ENCODE results near the gene SPI1.
A peak's percentile ranks its signal among the peaks of the same experiment; 100 is the strongest.
"Not testable (repeated sequence)": the region's sequence is repeated elsewhere in the genome, so short reads cannot be mapped to it uniquely, and the experiment has no call there.

Gene SPI1

DNA sequence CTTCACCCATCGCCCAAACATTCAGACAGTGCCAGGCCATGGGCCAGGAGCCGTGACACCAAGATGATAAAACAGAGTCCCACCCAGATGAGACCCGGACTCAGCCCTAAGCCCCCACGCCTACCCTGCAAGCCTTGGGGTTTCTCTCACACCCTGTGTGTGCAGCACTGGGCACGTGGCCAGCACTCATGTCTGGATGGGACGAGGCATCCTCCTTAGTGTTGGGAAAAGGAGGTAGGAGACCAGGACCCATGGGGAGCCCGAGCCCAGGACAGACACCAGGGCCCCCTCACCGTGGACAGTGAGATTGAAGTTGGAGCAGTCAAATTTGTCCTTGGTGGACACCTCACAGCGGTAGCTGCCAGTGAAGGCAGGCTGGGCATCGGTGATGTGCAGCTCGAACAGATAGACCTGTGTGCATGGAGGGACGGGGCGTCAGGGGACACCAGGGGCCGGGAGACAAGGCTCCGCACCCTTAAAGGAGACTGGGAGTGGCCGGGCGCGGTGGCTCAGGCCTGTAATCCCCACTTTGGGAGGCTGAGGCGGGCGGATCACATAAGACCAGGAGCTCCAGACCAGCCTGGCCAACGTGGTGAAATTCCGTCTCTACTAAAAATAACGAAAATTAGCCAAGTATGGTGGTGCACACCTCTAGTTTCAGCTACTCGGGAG, 30.1 kb downstream of the SPI1 start:
- Mint-ChIP-seq H3K4me1 (no peaks in the 10 kb centered on the region), H3K36me3 (no peaks in the 10 kb centered on the region), H3K27ac (no peak overlapping the region), H3K9me3 (no peaks in the 10 kb centered on the region), H3K4me3 (no peak overlapping the region)
- no peak for DNase-seq (ENCODE audit: low spot score in 2 of 2)
- ATAC-seq, result no peak

DNA sequence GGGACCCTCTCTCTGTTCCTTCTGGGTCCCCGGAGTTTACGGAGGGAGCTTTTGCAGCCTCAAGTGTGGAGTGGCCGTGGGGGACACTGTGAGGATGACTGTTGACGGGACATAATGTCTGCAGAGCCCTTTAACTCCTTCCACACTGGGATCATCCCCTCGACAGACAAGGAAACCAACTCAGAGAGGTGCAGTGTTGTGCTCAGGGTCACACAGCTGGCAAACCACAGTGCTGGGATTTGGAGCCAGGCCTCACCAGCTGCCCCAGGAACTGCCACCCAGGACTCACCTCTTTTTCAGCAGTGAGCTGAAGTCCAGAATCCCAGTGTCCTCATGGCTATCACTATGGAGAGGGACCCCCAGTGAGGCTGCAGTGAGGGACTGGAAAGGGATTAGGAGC, 31.2 kb downstream of the SPI1 start:
- H3K36me3 Mint-ChIP-seq, result no peaks in the 10 kb centered on the region

DNA sequence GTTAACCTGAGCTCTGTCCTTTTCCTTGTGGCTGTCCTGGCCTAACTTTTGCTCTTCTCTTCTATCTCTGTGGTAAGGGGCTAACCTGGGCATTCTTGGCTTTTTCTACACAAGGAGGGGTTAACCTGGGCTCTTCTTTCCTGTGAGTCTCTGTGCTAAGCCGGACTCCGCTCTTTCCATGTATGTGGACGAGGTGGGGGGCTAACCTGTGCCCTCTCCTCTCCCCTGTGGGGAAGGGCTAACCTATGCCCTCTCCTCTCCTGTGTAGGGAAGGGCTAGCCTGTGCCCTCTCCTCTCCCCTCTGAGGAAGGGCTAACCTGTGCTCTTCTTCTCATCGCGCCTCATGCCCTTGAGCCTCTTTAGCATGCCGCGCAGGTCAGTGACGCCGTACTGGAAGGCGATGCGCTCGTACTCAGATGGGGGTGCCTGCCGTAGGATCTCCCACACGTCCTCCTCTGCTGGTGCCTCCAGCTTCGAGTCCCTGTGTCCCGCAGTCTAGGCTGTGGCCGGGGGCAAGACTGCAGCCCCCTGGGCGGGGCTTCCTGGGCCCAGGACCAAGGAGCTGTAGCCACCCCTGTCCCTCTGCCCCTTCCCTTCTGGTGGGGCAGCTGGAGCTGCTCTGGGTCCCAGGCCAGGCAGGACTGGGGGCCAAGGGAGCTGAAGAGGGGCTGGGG, 32.3 kb downstream of the SPI1 start:
- DNase-seq (ENCODE audit: low spot score in 2 of 2) (no peak), ATAC-seq (no peak)
- no peak overlapping the region for H3K27ac Mint-ChIP-seq
- no peak overlapping the region for H3K4me3 Mint-ChIP-seq
- no peaks in the 10 kb centered on the region for H3K36me3 Mint-ChIP-seq
- no peaks in the 10 kb centered on the region for H3K4me1 Mint-ChIP-seq
- no peaks in the 10 kb centered on the region for H3K9me3 Mint-ChIP-seq

More for the DNA sequence above, 31.2 kb downstream of the SPI1 start:
- Mint-ChIP-seq H3K27ac (no peak overlapping the region), H3K4me3 (no peak overlapping the region), H3K9me3 (no peaks in the 10 kb centered on the region), H3K4me1 (no peaks in the 10 kb centered on the region)
- ATAC-seq, result no peak
- DNase-seq (ENCODE audit: low spot score in 2 of 2), result no peak

DNA sequence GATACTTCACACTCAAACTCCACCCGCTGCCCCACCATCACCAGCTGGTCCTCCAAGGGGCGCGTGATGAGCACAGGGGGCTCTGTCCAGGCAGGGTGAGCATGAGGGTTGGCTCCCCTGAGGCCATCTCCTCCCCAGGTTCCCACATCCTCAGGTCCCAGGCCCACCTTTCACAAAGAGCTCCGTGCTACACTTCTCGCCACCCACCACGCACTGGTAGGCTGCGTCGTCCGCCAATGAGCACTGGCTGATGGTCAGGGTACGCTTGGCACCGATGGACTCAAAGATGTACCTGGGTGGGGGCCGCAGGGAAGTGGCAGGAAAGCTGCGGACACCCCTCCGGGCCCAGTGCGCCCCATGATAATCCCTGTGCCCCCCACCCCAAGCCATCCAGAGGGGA, 35.5 kb downstream of the SPI1 start:
- Mint-ChIP-seq H3K36me3 (no peaks in the 10 kb centered on the region), H3K9me3 (no peaks in the 10 kb centered on the region), H3K4me1 (no peaks in the 10 kb centered on the region), H3K4me3 (no peak overlapping the region), H3K27ac (no peak overlapping the region)
- ATAC-seq (no peak), DNase-seq (ENCODE audit: low spot score in 2 of 2) (no peak)

DNA sequence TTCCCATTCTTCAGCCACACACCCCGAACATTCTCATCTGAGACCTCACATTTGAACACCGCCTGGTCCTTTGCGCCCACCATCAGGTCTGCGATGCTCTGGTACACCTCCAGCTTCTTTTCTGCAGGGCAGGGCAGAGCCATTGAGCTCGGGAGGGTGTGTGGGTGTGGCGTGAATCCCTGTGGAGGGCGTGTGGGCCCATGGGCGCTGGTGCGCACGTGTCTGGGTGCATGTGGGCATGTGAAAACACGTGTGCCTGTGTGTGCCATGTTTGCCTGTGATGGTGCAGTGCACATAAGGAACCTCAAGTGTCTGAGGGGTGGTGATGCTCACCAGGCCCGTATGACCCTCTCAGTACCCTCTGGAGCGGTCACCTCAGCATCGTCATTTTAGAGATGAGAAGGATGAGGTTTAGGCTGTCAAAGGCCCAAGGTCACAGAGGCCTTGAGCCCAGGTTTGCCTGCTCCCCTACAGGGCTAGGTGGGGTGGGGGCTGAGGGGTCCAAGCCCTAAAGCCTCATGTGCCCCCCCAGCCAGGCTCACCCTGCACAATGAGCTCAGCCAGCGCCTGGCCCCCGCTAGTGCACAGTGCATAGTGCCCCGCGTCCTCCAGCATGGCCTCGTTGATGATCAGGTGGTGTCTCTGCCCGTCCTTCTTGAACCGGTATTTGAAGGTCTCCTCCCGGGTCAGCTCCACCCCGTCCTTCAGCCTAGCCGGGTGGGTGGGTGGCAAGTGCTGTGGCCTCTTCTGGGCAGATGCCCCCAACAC, 36.1 kb downstream of the SPI1 start:
- Mint-ChIP-seq H3K4me3 (no peak overlapping the region), H3K9me3 (no peaks in the 10 kb centered on the region), H3K4me1 (no peaks in the 10 kb centered on the region), H3K36me3 (no peaks in the 10 kb centered on the region), H3K27ac (no peak overlapping the region)
- no peak for DNase-seq (ENCODE audit: low spot score in 2 of 2)
- ATAC-seq, result no peak

DNA sequence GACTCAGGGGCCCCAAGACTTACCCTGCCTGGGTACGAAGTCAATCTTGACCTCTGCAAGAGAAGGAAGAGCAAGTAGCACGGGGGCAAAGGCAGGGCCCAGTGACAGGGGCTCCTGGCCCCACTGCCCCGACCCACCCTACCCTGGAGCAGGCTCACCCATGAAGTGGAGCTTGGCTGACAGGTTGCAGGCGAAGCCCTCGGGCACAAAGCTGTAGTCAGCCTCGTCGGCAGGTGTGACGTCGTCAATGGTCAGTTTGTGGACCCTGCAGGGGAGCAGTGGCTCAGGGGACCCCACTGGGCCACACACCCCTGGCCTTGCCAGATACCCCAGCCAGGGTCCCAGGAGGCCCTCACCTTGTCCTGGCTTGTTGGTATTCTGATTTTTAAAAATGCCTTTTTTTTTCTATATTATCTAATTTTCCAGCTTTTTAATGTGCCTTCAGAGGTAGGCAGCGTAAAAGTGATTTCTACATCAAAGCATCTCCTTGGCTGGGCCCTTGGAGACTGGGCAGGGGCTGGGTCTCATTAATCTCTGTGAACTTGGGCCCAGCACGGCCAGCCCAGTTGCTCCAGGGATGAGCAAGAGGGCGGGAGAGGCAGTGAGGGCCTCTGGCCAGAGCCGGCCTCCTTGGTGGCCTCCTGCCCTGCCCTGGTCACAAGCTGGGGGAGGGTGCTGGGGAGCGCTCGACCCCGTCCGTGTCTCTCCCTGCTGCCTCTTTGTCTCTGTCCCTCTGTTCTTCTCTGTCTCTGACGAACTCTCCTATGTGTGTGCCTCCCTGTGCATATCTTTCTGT, 37.2 kb downstream of the SPI1 start:
- Mint-ChIP-seq H3K4me3 (no peak overlapping the region), H3K27ac (no peak overlapping the region), H3K36me3 (no peaks in the 10 kb centered on the region), H3K4me1 (no peaks in the 10 kb centered on the region), H3K9me3 (no peaks in the 10 kb centered on the region)
- DNase-seq (ENCODE audit: low spot score in 2 of 2), result no peak
- no peak for ATAC-seq

DNA sequence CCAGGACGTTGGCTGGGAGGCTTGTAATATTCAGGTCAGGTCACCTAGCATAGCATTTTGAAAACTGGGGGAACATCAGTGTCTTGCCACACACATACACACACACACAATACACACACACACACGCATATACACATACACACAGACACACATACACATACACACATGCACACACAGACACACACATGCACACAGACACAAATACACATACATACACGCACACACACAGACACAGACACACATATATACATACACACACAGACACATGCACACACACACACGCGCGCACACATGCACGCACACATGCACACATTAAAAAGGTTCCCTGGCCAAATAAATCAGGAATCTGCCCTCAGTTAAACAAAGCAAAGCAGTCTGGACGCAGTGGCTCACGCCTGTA, 38.3 kb downstream of the SPI1 start:
- Mint-ChIP-seq H3K4me3 (no peak overlapping the region), H3K4me1 (no peaks in the 10 kb centered on the region), H3K27ac (peak overlapping the region; percentile 41), H3K36me3 (no peaks in the 10 kb centered on the region), H3K9me3 (no peaks in the 10 kb centered on the region)
- no peak for ATAC-seq
- no peak for DNase-seq (ENCODE audit: low spot score in 2 of 2)

DNA sequence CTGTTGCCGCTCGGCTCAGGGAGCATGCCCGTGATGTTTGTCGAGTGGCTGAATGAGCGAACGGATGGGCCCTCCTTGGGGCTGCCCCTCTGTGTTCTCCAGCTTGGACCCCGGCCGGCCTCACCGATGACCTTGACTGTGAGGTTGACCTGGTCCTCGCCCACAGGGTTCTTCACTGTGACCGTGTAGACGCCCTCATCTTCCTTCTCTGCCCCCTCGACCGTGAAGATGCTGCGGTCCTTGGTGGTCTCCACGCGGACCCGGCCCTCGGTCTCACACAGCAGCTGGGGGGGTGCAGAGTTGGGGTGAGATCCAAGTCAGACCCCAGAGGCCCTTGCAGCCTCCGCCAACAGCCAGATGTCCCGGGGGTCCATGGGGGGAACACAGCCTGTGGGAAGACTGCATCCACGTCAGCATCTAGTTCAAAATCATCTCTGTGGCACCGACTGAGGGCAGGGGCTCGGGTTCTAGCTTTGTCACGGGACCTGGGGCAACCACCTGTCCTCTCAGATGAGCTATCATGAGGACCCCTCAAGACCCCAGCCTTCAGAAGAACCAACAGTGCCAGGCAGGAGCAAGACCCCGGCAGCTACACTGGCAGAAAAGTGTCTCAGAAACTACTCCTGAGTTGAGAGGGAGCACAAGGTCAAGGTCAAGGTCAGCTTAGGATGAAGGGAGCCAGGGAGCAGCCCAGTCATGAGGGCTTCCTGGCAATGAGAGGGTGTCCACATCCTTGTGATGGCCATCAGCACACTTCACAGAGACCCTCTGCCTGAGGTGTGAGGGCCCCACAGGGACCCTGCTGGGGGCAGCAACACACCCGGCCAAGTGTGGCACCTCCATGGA, 39.7 kb downstream of the SPI1 start:
- no peak overlapping the region for H3K27ac Mint-ChIP-seq

DNA sequence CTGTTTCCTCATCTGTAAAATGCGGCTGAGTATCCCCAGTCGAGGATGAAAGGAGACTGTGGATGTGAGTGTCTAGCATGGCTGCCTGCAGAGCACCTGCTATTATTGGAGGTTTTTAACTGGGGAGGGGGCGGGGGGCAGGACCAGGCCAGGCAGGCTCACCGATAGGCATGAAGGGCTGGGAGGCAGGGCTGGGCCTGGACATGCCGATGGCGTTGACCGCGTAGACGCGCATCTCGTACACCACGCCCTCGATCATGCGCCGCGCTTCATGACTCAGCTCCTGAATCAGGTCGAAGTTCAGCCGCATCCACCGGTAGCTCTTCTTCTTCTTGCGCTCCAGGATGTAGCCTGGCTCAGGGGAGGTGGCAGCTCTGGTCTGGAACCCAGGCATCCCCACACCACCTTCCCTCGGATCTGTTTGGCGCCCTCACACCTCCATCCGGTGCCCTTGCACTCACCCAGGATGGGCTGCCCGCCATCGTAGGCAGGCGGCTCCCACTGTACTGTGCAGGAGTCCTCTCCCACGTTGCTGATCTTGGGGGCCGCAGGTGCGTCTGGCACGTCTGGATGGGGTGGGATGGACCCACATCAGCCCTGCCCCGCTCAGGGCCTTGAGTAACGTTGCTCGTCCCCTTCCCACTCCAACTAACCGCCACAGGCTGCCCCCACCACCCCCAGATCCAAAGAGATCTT, 41.0 kb downstream of the SPI1 start:
- H3K36me3 Mint-ChIP-seq, result no peaks in the 10 kb centered on the region
- no peak overlapping the region for H3K27ac Mint-ChIP-seq
- DNase-seq (ENCODE audit: low spot score in 2 of 2), result no peak
- no peak for ATAC-seq
- no peaks in the 10 kb centered on the region for H3K9me3 Mint-ChIP-seq
- H3K4me1 Mint-ChIP-seq, result no peaks in the 10 kb centered on the region
- H3K4me3 Mint-ChIP-seq, result no peak overlapping the region

More for the DNA sequence above, 39.7 kb downstream of the SPI1 start:
- no peak overlapping the region for H3K4me3 Mint-ChIP-seq
- no peaks in the 10 kb centered on the region for H3K4me1 Mint-ChIP-seq
- DNase-seq (ENCODE audit: low spot score in 2 of 2) (no peak), ATAC-seq (no peak)
- H3K9me3 Mint-ChIP-seq, result no peaks in the 10 kb centered on the region
- H3K36me3 Mint-ChIP-seq, result no peaks in the 10 kb centered on the region

DNA sequence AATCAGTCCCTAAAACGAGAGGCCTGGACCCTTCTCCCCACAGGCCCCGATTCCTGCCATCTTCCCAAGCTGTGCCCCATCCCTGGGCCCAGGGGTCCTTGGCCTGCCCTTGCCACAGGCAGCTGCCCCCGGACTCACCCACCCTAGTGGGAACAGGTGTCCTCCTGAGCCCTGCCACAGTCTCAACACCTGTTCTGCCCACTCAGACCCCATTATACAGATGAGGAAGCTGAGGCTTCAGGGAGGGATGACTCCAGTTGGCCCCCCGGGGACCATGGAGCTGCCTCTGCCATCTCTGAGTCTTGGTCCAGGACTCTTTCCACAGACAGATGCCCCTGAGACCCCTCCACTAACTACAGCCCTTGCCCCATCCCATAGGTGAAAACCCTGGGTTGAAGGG, 41.8 kb downstream of the SPI1 start:
- no peaks in the 10 kb centered on the region for H3K9me3 Mint-ChIP-seq
- H3K27ac Mint-ChIP-seq, result no peak overlapping the region
- no peak for ATAC-seq
- no peaks in the 10 kb centered on the region for H3K36me3 Mint-ChIP-seq
- H3K4me1 Mint-ChIP-seq, result no peaks in the 10 kb centered on the region
- no peak for DNase-seq (ENCODE audit: low spot score in 2 of 2)
- H3K4me3 Mint-ChIP-seq, result no peak overlapping the region

DNA sequence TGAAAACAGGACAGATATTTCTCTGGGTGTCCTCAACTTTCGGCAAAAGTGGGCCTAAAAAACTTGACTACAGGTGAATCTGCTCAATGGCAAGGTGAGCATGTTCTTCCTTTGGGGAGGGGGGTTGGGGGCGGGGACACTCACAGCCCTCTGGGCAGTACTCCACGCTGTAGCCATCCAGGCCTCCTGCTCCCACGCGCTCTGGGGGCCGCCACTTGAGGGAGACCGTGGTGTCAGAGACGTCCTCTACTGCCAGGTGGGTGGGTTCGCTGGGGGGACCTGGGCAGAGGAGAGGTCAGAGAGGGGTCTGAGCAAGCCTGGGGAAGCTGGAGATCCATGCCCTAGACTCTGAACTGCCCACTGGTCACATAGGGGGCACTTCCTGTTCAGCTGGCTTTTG, 42.6 kb downstream of the SPI1 start:
- Mint-ChIP-seq H3K4me1 (no peaks in the 10 kb centered on the region), H3K9me3 (no peaks in the 10 kb centered on the region), H3K4me3 (no peak overlapping the region), H3K36me3 (no peaks in the 10 kb centered on the region), H3K27ac (no peak overlapping the region)
- DNase-seq (ENCODE audit: low spot score in 2 of 2), result no peak
- ATAC-seq, result no peak

DNA sequence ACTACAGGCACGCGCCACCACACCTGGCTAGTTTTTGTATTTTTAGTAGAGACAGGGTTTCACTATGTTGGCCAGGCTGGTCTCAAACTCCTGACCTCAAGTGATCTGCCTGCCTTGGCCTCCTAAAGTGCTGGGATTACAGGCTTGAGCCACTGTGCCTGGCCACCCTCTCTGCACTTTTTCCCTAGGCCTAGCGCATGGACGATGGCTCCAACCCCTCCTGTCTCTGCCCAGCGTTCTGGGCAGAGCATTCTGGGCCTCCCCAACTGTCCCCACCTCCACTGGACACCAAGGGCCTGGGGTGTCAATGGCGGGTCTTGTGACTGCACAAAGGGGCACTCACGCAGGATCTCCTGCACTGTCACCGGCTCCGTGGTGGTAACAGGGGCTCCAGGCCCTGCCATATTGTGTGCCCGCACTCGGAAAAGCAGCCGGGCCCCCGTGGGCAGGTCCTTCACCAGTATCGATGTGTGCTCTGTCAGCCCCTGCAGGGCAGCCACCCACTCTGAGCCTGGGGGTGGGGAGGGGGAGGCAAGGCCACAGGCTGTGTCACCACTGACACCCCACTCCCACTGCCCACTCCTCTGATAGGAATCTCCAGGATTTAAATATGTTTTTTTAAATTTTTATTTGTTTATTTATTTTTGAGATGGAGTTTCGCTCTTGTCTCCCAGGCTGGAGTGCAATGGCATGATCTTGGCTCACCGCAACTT, 43.5 kb downstream of the SPI1 start:
- not testable (repeated sequence) for H3K36me3 Mint-ChIP-seq; DNase-seq (ENCODE audit: low spot score in 2 of 2); H3K4me3 Mint-ChIP-seq; H3K27ac Mint-ChIP-seq; H3K9me3 Mint-ChIP-seq; H3K4me1 Mint-ChIP-seq; ATAC-seq

DNA sequence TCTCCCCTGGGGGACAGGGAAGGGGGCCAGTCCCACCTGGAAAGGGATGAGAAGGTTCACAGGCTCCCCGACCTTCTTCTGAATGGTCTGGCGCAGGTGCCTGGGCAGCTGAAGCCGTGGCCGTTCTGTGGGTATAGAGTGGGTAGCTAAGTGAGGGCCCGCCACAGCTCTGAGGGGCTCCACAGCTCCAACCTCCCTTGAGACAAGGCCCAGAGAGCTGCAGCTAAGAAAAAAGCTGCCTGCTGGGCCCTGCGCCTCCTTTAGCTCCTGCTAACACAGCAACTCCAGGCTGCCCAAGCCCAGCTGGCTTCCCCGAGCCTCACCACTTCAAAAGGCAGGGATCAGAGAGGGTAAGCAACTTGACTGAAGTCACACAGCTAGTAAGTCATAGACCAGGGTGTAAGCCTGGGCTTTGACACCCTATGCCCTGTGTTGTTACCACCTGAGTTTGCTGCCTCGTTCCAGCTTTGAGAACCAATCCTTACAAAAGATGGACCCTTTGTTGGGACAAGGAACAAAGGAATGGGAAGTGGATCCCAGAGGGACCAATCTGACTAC, 44.4 kb downstream of the SPI1 start:
- no peaks in the 10 kb centered on the region for H3K4me1 Mint-ChIP-seq
- no peak for DNase-seq (ENCODE audit: low spot score in 2 of 2)
- H3K9me3 Mint-ChIP-seq, result no peaks in the 10 kb centered on the region
- no peak for ATAC-seq
- no peak overlapping the region for H3K27ac Mint-ChIP-seq
- no peak overlapping the region for H3K4me3 Mint-ChIP-seq
- H3K36me3 Mint-ChIP-seq, result no peaks in the 10 kb centered on the region

DNA sequence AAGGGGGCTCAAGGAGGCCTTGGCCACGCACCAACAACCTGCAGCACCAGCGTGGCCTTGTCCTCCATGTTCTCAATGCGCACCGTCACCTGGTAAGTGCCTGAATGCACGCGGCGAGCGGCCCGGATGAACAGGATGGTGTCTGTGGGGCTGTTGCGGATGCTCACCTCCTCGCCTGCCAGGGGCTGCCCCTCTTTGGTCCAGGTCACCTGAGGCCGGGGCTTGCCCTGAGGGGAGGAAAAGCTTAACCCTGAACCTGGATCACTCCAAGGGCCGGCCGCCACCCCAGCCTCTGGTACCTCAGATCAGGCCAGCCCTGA, 44.9 kb downstream of the SPI1 start:
- no peak overlapping the region for H3K27ac Mint-ChIP-seq
- ATAC-seq (no peak), DNase-seq (ENCODE audit: low spot score in 2 of 2) (no peak)
- no peaks in the 10 kb centered on the region for H3K36me3 Mint-ChIP-seq
- H3K4me3 Mint-ChIP-seq, result no peak overlapping the region
- H3K9me3 Mint-ChIP-seq, result no peaks in the 10 kb centered on the region
- no peaks in the 10 kb centered on the region for H3K4me1 Mint-ChIP-seq

All from stimulated activated effector memory CD8-positive, alpha-beta T cell treated with anti-CD3 and anti-CD28 coated beads, Interleukin-12 subunit alpha, Interleukin-12 subunit beta, amount 100 ng/mL, for 72 hours (primary cell).